ENCODE results near the gene SEMA3G. TPM values are rescaled to one million over a fixed set of nuclear protein-coding genes. Genes with fewer than 3 reads are reported as not detected.

SEMA3G gene
- total and polyA plus RNA-seq, 2 experiments from 2014 or later, result 3.4 to 13.6 TPM

DNA sequence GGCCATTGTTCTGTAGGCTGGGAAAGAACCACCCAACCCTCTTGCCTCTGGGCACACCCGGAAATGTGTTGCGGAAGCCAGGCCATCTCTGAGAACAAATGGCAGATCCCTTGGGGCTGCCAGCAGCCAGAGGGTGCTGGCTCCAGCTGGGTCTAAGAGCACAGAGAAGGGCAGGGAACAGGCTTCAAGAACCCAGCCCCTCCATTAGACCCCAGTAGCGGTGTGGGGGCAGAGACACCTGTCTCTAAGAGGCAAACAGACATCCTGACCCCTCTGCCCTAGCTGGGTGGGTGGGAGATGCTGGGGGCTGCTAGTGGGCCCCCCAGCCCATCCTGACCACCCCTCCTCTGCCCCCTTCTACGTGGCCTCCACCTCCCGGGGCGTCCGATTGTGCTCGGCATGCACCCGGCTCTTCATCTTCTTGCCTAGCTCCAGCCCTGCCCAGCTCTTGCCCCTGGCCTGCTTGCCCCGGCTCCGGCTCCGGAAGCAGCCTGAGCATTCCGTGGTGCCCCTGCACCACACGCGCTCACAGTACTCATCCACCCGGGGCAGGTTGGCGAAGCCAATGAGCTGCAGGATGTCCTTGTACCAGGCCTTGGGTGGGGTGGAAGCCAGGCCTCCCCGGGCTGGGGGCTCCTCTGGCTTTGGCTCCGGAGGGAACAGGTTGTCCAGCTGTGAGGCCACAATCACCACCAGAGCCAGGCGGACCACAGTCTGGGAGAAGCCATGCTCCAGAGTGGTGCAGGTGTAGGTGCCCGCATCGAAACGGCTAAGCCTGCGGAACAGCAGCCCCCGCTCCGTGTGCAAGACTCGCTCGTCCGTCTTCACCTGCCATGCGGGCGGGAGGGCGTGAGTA lies 9.4 kb downstream of the SEMA3G start:
- no peaks in the 10 kb centered on the region for H3K9me3 ChIP-seq (ENCODE audit: low read depth)
- no peak for DNase-seq (ENCODE audit: low read depth in 1 of 2, low spot score in 1 of 2)
- peak overlapping the region; percentile 85 for H3K27ac ChIP-seq
- no peaks in the 10 kb centered on the region for H3K36me3 ChIP-seq
- no peak overlapping the region for H3K4me3 ChIP-seq
- no peak for TF ChIP-seq CTCF (IDR thresholded peaks at IDR 0.05; ENCODE audit: low read depth, low read length)
- no peaks in the 10 kb centered on the region for H3K27me3 ChIP-seq
- peaks cover 25% of the 10 kb centered on the region for H3K4me1 ChIP-seq (ENCODE audit: low read depth)

DNA sequence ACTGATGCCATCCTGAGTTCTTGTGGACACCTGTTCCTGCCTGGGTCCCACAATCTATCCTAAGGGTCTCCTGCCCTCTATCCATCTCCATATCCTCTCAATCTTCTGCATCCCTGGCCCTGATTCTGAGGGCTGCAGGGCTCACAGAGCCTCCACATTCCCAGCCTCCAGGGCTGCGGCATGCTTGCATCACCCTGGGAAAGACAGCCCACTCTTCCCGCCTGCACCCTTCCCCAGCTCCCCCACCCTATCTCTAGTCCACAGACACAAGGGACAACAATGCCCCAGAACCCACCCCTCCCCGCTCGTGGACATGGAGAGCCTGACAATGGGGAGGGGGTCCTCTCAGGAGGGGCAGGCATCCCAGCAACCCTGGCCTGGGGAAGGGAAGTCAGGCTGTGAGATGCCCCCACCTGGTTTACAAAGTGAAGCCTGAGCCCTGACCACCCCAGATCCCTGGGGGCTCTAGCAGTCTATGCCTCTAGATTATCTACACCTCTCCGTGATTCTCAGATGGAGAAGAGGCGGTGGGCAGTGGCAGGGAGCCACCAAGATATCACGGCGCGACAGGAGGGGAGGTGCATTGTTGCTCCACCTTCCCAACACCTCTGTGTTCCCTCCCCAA lies 10.3 kb downstream of the SEMA3G start:
- Histone ChIP-seq H3K4me1 (ENCODE audit: low read depth) (peaks cover 25% of the 10 kb centered on the region), H3K27me3 (no peaks in the 10 kb centered on the region), H3K4me3 (no peak overlapping the region), H3K9me3 (ENCODE audit: low read depth) (no peaks in the 10 kb centered on the region), H3K36me3 (no peaks in the 10 kb centered on the region), H3K27ac (peak overlapping the region; percentile 85)
- no peak for TF ChIP-seq CTCF (IDR thresholded peaks at IDR 0.05; ENCODE audit: low read depth, low read length)
- DNase-seq (ENCODE audit: low read depth in 1 of 2, low spot score in 1 of 2), result peak in 1 of 2 donors; percentile 29

DNA sequence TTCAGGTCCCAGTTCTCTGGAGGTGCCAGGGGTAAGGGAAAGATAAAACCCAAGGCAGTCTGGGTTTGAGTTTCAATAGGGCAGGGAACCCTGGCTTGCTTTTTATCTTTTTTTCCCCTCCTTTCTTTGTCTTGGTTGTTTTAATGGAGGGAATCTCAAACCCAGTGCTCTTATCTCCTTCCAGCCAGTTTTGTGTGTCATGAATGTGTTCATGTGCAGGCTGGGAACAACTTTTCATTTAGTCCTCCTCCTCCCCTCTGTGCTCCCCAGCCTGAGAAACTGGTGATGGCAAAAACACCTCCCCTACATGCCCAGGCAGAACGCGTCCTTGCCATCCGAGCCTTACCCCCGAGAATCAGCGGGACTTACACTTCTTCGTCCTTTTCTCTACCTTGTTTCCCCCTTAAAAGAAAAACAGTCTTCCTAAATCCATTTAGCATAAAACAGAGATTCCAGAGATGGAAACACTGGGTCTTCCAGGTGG lies 10.9 kb downstream of the SEMA3G start:
- DNase-seq (ENCODE audit: low read depth in 1 of 2, low spot score in 1 of 2), result no peak
- no peaks in the 10 kb centered on the region for H3K27me3 ChIP-seq
- no peak overlapping the region for H3K4me3 ChIP-seq
- no peaks in the 10 kb centered on the region for H3K36me3 ChIP-seq
- no peak for TF ChIP-seq CTCF (IDR thresholded peaks at IDR 0.05; ENCODE audit: low read depth, low read length)
- peak overlapping the region; percentile 85 for H3K27ac ChIP-seq
- no peaks in the 10 kb centered on the region for H3K9me3 ChIP-seq (ENCODE audit: low read depth)
- H3K4me1 ChIP-seq (ENCODE audit: low read depth), result peaks cover 25% of the 10 kb centered on the region

- DNase-seq (ENCODE audit: low read depth in 1 of 2, low spot score in 1 of 2), result peak; percentile 30 to 69
- peak overlapping the region; percentile 85 for H3K27ac ChIP-seq
- no peaks in the 10 kb centered on the region for H3K27me3 ChIP-seq
- H3K9me3 ChIP-seq (ENCODE audit: low read depth), result no peaks in the 10 kb centered on the region
- peaks cover 25% of the 10 kb centered on the region for H3K4me1 ChIP-seq (ENCODE audit: low read depth)
- H3K36me3 ChIP-seq, result no peaks in the 10 kb centered on the region
- no peak for TF ChIP-seq CTCF (IDR thresholded peaks at IDR 0.05; ENCODE audit: low read depth, low read length)
- no peak overlapping the region for H3K4me3 ChIP-seq
Measured at GRCh38 chr3:52433328-52433995, 11.4 kb downstream of the SEMA3G start.

DNA sequence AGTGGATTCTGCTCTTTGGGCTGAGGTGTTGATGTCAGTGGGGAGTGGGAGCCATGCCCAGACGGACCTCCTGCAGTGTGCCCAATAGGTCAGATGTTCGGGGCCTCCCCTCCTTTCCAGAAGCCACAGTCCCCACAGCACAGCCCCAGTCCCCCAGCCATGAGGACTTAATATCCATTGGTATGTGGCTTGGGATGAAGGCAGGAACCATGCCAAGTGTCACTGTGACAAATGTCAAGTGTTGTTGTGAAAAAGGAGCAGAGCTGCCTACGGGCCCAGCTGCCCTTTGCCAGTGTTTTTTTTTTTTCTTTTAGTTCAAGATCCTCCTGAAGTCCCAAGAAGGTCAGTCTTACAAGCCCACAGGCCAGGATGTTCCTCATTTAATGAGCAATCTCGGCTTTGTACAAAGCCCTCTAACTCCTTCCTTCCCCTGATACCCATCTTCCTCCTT lies 12.2 kb downstream of the SEMA3G start:
- H3K9me3 ChIP-seq (ENCODE audit: low read depth), result no peaks in the 10 kb centered on the region
- H3K36me3 ChIP-seq, result no peaks in the 10 kb centered on the region
- no peaks in the 10 kb centered on the region for H3K27me3 ChIP-seq
- H3K4me3 ChIP-seq, result no peak overlapping the region
- peak overlapping the region; percentile 85 for H3K27ac ChIP-seq
- no peak for TF ChIP-seq CTCF (IDR thresholded peaks at IDR 0.05; ENCODE audit: low read depth, low read length)
- peaks cover 25% of the 10 kb centered on the region for H3K4me1 ChIP-seq (ENCODE audit: low read depth)
- DNase-seq (ENCODE audit: low read depth in 1 of 2, low spot score in 1 of 2), result peak in 1 of 2 donors; percentile 66

Data from cardiac muscle cell (in vitro differentiated cells and primary cell).